Measurements from ENCODE around the gene FFAR1.

The FFAR1 gene

DNA sequence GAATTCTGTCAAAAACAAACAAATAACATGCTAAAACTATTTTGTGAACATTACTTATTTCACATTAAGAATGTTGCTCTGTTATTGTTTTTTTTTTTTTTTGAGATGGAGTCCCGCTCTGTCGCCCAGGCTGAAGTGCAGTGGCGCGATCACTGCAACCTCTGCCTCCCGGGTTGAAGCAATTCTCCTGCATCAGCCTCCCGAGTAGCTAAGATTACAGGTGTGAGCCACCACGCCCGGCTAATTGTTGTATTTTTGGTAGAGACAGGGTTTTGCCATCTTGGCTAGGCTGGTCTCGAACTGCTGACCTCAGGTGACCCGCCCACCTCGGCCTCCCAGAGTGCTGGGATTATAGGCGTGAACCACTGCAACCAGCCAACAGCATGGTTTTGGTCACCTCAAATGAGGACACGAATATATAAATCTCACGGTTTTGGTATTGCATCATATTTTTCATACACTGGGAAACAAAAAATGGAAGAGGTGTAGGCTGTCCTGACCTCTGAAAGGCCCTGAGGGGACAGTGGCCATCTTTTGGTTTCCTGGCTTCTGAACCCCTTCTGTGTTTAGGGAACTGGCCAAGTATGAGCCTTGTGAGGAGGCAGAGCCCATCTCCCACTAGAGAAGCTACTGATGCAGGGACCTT lies 48.7 kb downstream of the FFAR1 start:
- TF ChIP-seq, protein P1, sequence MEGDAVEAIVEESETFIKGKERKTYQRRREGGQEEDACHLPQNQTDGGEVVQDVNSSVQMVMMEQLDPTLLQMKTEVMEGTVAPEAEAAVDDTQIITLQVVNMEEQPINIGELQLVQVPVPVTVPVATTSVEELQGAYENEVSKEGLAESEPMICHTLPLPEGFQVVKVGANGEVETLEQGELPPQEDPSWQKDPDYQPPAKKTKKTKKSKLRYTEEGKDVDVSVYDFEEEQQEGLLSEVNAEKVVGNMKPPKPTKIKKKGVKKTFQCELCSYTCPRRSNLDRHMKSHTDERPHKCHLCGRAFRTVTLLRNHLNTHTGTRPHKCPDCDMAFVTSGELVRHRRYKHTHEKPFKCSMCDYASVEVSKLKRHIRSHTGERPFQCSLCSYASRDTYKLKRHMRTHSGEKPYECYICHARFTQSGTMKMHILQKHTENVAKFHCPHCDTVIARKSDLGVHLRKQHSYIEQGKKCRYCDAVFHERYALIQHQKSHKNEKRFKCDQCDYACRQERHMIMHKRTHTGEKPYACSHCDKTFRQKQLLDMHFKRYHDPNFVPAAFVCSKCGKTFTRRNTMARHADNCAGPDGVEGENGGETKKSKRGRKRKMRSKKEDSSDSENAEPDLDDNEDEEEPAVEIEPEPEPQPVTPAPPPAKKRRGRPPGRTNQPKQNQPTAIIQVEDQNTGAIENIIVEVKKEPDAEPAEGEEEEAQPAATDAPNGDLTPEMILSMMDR (IDR thresholded peaks at IDR 0.05; ENCODE audit: extremely low read depth, missing control alignments): no peak
- no peak for DNase-seq (ENCODE audit: low spot score)

DNA sequence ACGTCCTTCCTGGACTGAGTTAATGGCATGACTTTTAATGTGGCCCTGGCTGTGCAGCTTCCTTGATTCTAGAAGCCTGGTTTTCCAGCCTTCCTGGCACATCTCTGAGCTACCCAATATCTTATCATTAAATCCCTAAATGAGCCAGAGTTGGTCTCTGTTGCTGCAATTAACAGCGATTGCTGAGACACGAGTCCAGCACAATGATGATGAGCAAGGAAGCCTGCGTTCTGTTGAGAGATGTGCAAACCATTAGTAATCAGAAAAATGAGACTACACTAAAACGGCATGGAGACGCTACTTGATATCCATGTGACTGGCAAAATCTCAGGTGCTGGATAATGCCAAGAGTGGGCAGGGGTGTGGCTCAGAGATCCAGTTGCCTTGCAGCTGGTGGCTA lies 49.4 kb downstream of the FFAR1 start:
- no peak for DNase-seq (ENCODE audit: low spot score)
- TF ChIP-seq, protein P1 (IDR thresholded peaks at IDR 0.05; ENCODE audit: extremely low read depth, missing control alignments): no peak

Data from GM20000 (cell line).